GM21529 (cell line): Measurements from ENCODE around the gene NME7.
"Not testable (repeated sequence)": the region's sequence is repeated elsewhere in the genome, so short reads cannot be mapped to it uniquely, and the experiment has no call there.

Experiments used
- ATAC-seq: cut with Tn5 transposase; IDR thresholded peaks from one replicate; pipeline ENCODE4 v1.9.1; 2021; ENCODE audit not compliant: unreplicated experiment

Gene NME7

GRCh38 chr1:169307176-169307575, 60.4 kb downstream of the NME7 start:
- ATAC-seq, result no peak

DNA sequence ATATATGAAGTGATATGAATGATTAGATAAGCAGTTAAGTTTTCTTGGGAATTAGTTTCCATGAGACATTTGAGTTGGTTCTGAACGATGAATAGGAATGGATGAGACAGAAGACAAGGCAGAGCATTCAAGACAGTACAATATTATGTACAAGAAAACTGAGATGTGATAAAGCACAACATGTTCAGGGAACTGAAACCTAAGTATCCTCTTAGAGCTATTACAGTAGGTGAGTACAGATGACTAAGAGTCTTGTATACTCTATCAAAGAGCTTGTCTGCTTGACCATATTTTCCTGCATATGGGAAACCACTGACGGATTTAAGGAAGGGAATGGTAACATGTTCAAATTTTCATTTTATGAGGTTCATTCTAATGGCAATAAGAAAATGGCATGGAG, 61.6 kb downstream of the NME7 start:
- no peak for ATAC-seq

DNA sequence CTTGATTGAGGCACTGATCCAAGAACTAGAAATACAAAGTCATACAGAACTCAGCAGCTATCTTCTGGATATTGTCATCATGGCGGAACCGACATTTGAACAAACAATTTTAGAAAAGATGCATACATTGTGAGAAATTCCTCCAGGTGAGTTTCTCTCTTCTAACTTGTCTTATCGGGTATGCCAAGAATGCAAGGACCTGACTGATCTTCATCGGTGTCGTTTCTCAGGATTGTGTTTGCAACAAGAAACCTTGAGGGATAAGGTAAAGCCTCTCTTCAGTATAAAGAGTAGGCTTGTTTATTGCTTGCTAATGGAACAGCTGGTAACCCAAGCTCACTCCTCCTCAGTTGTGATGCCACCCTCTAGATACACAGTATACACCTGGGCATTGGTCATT, 62.2 kb downstream of the NME7 start:
- ATAC-seq, result no peak

- no peak for ATAC-seq
These were observed 66.7 kb downstream of the NME7 start for GRCh38 chr1:169300854-169301253.

- ATAC-seq, result no peak
These were observed 69.2 kb downstream of the NME7 start for GRCh38 chr1:169298441-169298840.

GRCh38 chr1:169295846-169296245, 71.8 kb downstream of the NME7 start:
- ATAC-seq, result no peak

- ATAC-seq, result no peak
These were observed 72.2 kb downstream of the NME7 start for GRCh38 chr1:169295425-169295824.

DNA sequence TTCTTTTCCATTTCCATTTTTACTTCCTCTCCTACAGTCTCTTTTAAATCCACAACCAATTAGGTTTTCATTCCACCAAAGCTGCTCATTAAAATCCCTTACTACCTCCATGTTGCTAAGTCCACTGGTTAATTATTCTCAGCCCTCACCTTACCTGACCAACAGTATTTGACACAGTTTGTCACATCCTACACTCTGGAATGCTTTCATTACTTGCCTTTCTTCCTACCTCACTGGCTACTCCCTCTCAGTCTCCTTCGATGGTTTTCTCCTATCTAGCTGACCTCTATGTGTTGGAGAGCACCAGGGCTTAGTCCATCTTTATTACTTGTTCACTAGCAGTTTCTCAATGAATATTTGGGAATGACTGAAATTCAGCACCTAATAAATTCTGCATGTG, 78.6 kb downstream of the NME7 start:
- no peak for ATAC-seq

DNA sequence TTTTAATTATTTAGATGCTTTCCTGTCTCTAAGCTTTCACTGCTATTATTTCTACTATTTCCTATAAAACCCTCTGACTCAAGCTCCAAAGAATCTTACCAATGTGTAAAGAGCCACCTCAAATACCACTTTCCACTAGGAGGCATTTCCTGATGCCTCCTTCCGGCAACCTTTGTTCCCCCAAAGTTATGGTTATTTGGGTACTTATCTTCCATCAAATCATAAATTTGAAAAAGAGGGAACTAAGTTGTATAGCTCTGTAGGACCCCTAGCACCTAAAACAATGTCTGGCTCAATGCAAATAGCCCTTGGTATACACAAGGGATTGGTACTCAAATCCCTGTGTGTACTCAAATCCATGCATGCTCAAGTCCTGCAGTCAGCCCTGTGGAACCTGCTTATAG, 79.6 kb downstream of the NME7 start:
- no peak for ATAC-seq

- ATAC-seq, result no peak
These were observed 80.3 kb downstream of the NME7 start for GRCh38 chr1:169287280-169287679.

DNA sequence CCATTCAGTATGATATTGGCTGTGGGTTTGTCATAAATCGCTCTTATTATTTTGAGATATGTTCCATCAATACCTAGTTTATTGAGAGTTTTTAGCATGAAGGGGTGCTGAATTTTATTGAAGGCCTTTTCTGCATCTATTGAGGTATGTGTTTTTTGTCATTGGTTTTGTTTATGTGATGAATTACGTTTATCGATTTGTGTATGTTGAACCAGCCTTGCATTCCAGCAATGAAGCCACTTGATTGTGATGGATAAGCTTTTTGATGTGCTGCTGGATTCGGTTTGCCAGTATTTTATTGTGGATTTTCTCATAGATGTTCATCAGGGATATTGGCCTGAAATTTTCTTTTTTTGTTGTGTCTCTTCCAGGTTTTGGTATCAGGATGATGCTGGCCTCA, 86.0 kb downstream of the NME7 start:
- not testable (repeated sequence) for ATAC-seq

GRCh38 chr1:169271098-169271497, 96.5 kb downstream of the NME7 start:
- ATAC-seq, result no peak

- no peak for ATAC-seq
These were observed 101.5 kb downstream of the NME7 start for GRCh38 chr1:169266133-169266532.

DNA sequence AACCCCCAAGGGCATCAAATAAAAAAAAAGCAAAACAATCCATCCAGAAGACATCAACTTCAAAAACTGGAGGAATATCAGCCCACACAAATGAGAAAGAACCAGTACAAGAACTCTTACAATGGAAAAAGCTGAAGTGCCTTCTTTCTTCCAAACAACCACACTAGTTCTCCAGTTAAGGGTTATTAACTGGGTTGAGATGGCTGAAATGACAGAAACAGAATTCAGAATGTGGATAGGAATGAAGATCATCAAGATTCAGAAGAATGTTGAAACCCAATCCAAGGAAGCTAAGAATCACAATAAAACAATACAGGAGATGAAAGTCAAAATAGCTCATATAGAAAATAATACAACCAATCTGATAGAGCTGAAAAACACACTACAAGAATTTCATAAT, 104.5 kb downstream of the NME7 start:
- no peak for ATAC-seq

- no peak for ATAC-seq
These were observed 105.7 kb downstream of the NME7 start for GRCh38 chr1:169261884-169262283.

DNA sequence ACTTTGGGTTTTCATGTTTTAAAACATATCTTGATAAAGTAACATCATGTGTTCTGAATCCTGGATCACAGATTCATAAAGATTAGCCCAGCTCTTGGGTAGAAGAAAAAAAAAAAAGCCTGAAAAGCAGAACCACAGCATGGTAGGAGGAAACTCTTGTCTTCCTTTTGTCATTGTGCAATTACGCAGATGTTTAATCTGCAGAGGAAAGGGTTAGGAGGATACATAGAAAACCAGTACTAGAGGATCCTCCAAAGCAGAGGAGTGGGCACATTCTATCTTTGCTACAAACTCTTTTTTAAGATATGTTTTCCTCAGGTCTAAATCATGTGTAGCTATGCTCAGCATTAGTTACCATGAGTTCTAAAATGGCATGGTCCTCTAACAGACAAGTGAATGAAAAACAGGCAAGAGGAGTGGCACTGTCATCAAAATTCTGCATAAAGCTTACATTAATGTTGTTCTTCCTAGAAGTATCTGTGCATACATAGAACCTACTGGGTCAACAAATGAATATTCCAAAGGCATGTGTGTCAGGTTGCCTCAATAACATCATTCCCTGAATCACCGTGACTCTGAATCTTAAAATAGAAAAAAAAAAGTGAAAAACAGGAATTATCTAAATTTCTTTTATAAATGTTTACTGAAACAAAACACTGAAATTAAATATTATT, 107.0 kb downstream of the NME7 start:
- no peak for ATAC-seq

DNA sequence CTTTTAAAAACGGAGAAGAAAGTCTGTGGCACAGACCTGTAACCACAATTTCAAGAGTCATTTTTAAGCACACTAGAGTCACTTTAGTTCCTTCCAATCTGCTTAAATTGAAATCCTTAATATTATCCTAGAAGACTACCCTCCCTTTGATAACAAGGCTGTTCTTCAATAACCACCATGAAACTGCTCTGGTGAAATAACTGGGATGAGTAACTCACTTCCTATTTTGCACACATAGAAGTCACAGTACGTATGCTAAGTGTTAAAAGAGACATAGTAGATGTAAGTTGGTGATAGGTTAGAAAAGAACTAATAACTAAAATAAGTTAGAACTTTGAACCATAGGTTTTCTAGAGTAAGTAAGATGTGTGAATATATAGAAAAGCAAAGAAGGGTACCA, 107.8 kb downstream of the NME7 start:
- no peak for ATAC-seq

GRCh38 chr1:169250795-169251194, 116.8 kb downstream of the NME7 start:
- ATAC-seq, result no peak

- ATAC-seq, result no peak
These were observed 117.6 kb downstream of the NME7 start for GRCh38 chr1:169250022-169250421.

- ATAC-seq, result no peak
These were observed 118.0 kb downstream of the NME7 start for GRCh38 chr1:169249611-169250010.

- ATAC-seq, result no peak
These were observed 121.9 kb downstream of the NME7 start for GRCh38 chr1:169245706-169246105.

- no peak for ATAC-seq
These were observed 127.0 kb downstream of the NME7 start for GRCh38 chr1:169240449-169241232.

GRCh38 chr1:169236880-169237279, 130.7 kb downstream of the NME7 start:
- ATAC-seq, result no peak
